Measurements from ENCODE around the gene CADM1. TPM values are rescaled to one million over a fixed set of nuclear protein-coding genes. Genes with fewer than 3 reads are reported as not detected.

CADM1 gene
- total and polyA plus RNA-seq, 4 donors: 13.0 to 40.6 (median 28.9) TPM

DNA sequence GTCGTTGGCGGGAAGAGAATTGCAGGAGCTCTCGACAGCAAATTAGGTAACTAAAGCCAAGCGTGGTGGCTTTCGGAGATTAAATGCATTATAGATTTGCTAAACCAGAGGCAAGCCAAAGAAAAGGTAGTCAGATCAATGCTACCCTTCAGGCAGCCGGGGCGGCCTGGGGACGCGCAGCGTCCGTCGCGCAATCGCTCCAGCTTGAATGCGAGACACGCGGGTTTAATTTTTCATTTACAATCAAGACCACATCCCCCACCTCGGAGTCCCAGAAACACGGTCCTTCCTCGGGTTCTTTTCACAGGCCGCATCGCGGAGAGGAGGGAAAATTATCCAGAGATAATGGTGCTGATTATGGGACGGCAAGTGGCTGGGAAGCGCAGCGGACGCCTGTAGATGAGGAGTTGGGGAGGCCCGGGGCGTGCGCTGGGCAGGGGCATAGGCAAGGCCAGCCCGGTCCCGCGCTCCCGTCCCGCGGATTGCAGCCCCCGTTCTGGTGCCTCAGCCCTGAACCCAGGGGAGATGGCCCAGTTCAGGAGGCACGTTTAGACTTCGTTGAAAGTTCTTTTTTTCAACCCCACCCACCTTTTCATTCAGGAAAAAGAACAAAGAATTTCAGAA lies 350.4 kb downstream of the CADM1 start:
- Histone ChIP-seq H3K36me3 (ENCODE audit: control insufficient read depth in 4 of 4, insufficient read depth in 3 of 4, low read depth in 1 of 4, low read length in 3 of 4) (no peaks in the 10 kb centered on the region), H3K27ac (ENCODE audit: low read depth in 1 of 2, low read length in 2 of 2) (no peak overlapping the region), H3K4me1 (ENCODE audit: control insufficient read depth in 4 of 4, insufficient read depth in 4 of 4, low read length in 3 of 4) (no peaks in the 10 kb centered on the region), H3K9ac (ENCODE audit: low read depth in 1 of 2, low read length in 2 of 2) (no peak overlapping the region), H3K27me3 (ENCODE audit: control insufficient read depth in 4 of 4, insufficient read depth in 4 of 4, low read length in 3 of 4) (no peaks in the 10 kb centered on the region), H3K9me3 (ENCODE audit: control insufficient read depth in 4 of 4, low read length in 3 of 4) (peaks cover 0 to 1% (median 0%) of the 10 kb centered on the region in 4 donors), H3K4me3 (ENCODE audit: low read depth in 1 of 3, low read length in 3 of 3) (no peak overlapping the region)
- TF ChIP-seq JUND (IDR thresholded peaks at IDR 0.05) (no peak), NR2F2 (IDR thresholded peaks at IDR 0.05) (no peak), RXRA (IDR thresholded peaks at IDR 0.05) (no peak), HNF4G (IDR thresholded peaks at IDR 0.05) (no peak), FOXA1 (IDR thresholded peaks at IDR 0.05) (no peak), GABPA (IDR thresholded peaks at IDR 0.05 in 1 of 2, conservative IDR thresholded peaks at IDR 0.05 in 1 of 2) (no peak), HNF4A (conservative IDR thresholded peaks at IDR 0.05) (no peak), CTCF (IDR thresholded peaks at IDR 0.05; ENCODE audit: low read depth, low read length, missing input control) (no peak), REST (IDR thresholded peaks at IDR 0.05) (no peak)
- TF ChIP-seq, protein P1, sequence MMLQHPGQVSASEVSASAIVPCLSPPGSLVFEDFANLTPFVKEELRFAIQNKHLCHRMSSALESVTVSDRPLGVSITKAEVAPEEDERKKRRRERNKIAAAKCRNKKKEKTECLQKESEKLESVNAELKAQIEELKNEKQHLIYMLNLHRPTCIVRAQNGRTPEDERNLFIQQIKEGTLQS (IDR thresholded peaks at IDR 0.05): no peak
- TF ChIP-seq, protein P2, sequence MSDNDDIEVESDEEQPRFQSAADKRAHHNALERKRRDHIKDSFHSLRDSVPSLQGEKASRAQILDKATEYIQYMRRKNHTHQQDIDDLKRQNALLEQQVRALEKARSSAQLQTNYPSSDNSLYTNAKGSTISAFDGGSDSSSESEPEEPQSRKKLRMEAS (IDR thresholded peaks at IDR 0.05): no peak
- TF ChIP-seq, protein P3, sequence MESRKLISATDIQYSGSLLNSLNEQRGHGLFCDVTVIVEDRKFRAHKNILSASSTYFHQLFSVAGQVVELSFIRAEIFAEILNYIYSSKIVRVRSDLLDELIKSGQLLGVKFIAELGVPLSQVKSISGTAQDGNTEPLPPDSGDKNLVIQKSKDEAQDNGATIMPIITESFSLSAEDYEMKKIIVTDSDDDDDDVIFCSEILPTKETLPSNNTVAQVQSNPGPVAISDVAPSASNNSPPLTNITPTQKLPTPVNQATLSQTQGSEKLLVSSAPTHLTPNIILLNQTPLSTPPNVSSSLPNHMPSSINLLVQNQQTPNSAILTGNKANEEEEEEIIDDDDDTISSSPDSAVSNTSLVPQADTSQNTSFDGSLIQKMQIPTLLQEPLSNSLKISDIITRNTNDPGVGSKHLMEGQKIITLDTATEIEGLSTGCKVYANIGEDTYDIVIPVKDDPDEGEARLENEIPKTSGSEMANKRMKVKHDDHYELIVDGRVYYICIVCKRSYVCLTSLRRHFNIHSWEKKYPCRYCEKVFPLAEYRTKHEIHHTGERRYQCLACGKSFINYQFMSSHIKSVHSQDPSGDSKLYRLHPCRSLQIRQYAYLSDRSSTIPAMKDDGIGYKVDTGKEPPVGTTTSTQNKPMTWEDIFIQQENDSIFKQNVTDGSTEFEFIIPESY (IDR thresholded peaks at IDR 0.05): no peak
- no peak for DNase-seq (ENCODE audit: low spot score)
- WGBS: 94% methylated on average over 39 of the region's 39 CpGs

- H3K36me3 ChIP-seq (ENCODE audit: control insufficient read depth in 4 of 4, insufficient read depth in 3 of 4, low read depth in 1 of 4, low read length in 3 of 4): no peaks in the 10 kb centered on the region
- no peak overlapping the region for H3K9ac ChIP-seq (ENCODE audit: low read depth in 1 of 2, low read length in 2 of 2)
- peaks cover 0 to 1% (median 0%) of the 10 kb centered on the region in 4 donors for H3K9me3 ChIP-seq (ENCODE audit: control insufficient read depth in 4 of 4, low read length in 3 of 4)
- no peak for DNase-seq (ENCODE audit: low spot score)
- no peaks in the 10 kb centered on the region for H3K4me1 ChIP-seq (ENCODE audit: control insufficient read depth in 4 of 4, insufficient read depth in 4 of 4, low read length in 3 of 4)
- H3K27me3 ChIP-seq (ENCODE audit: control insufficient read depth in 4 of 4, insufficient read depth in 4 of 4, low read length in 3 of 4): no peaks in the 10 kb centered on the region
- H3K4me3 ChIP-seq (ENCODE audit: low read depth in 1 of 3, low read length in 3 of 3): no peak overlapping the region
- H3K27ac ChIP-seq (ENCODE audit: low read depth in 1 of 2, low read length in 2 of 2): no peak overlapping the region
- WGBS: 83% methylated on average over 8 of the region's 8 CpGs
- TF ChIP-seq GABPA (IDR thresholded peaks at IDR 0.05 in 1 of 2, conservative IDR thresholded peaks at IDR 0.05 in 1 of 2): no peak
- no peak for TF ChIP-seq FOXA1 (IDR thresholded peaks at IDR 0.05)
- TF ChIP-seq REST (IDR thresholded peaks at IDR 0.05): no peak
- no peak for TF ChIP-seq FOXA2 (IDR thresholded peaks at IDR 0.05)
- TF ChIP-seq SP1 (IDR thresholded peaks at IDR 0.05): no peak
- no peak for TF ChIP-seq YY1 (IDR thresholded peaks at IDR 0.05)
These were observed 351.1 kb downstream of the CADM1 start for GRCh38 chr11:115153135-115153534.

Measured in liver (tissue), 9 donors.